ENCODE measurements around the gene FAM222A. TPM values are rescaled to one million over a fixed set of nuclear protein-coding genes. Genes with fewer than 3 reads are reported as not detected.

The FAM222A gene
- total and polyA plus RNA-seq, 2 of the 8 experiments (the other 6 are each of a cell fraction or from before 2014, with no cell fraction given): 0.94 to 1.1 TPM

DNA sequence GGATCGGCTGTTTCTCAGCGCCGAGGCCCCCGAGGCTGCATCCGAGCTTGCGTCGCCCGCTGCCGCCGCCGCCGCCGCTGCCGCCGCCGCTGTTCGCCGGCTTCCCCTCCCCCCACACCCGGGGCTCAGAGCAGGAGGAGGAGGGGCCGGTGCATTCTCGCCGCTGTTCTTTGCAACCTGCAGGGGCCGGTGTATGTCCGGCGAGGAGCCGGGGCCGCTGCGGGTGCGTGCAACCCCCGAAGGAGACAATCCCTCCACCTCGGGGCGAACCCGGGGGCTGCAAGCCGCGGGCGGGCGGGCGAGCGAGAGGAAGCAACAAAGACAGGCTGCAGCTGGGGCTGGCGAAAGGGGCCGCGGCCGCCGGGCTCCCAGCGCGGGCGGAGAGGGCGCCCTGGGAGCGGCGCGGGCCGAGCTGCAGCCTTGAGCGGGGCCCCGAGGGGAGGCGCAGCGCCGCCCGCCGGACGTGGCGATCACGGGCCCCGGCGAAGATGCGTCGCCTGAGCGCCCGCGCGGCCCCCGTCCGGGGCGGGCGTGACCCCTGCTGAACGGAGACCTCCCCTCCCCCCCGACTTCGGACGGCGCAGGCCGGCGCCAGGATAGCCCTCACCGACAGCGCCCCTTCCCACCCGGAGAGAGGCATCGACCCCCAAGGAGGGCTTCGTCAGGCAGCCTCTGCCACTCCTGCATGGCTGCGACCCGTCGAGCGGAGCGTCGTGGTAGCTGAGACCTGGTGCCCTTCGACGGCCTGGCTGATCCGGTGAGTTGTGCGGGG lies 702 bp downstream of the FAM222A start (continued):
- TF ChIP-seq TAF7 (optimal IDR thresholded peaks at IDR 0.05; ENCODE audit: borderline replicate concordance, low read depth, low read length) (no peak), GABPA (IDR thresholded peaks at IDR 0.05; ENCODE audit: borderline replicate concordance, insufficient read depth, low read length) (no peak), CBX8 (IDR thresholded peaks at IDR 0.05; ENCODE audit: borderline replicate concordance, low read depth, low read length) (no peak), CHD2 (IDR thresholded peaks at IDR 0.05; ENCODE audit: low read length) (0 out of 2 replicates have a peak, but pooled peaks have one; percentile 7), EZH2 (IDR thresholded peaks at IDR 0.05; ENCODE audit: low read depth, low read length, severe bottlenecking) (no peak), SIN3A (conservative IDR thresholded peaks at IDR 0.05 in 1 of 2, IDR thresholded peaks at IDR 0.05 in 1 of 2; ENCODE audit: low read depth in 1 of 2, low read length in 2 of 2) (no peak), ASH2L (IDR thresholded peaks at IDR 0.05; ENCODE audit: low read length) (peak; percentile 61), SP1 (IDR thresholded peaks at IDR 0.05; ENCODE audit: low read depth, low read length) (no peak), NRF1 (IDR thresholded peaks at IDR 0.05; ENCODE audit: low read depth, low read length) (no peak), GTF2F1 (IDR thresholded peaks at IDR 0.05; ENCODE audit: borderline replicate concordance, low read depth, low read length) (no peak), RXRA (IDR thresholded peaks at IDR 0.05; ENCODE audit: insufficient read depth, low read depth, low read length) (no peak), RAD21 (IDR thresholded peaks at IDR 0.05 in 1 of 2, conservative IDR thresholded peaks at IDR 0.05 in 1 of 2; ENCODE audit: low read depth in 2 of 2, low read length in 2 of 2) (peak; percentile 9 to 46; a peak in 3 of 4 replicates), ZNF274 (IDR thresholded peaks at IDR 0.05; ENCODE audit: borderline replicate concordance, extremely low read depth, low read length) (no peak), EGR1 (IDR thresholded peaks at IDR 0.05; ENCODE audit: borderline replicate concordance, low read depth, low read length) (no peak), POLR2AphosphoS5 (IDR thresholded peaks at IDR 0.05; ENCODE audit: low read depth, low read length) (no peak), NANOG (IDR thresholded peaks at IDR 0.05; ENCODE audit: insufficient read depth, low read depth, low read length, poor library complexity, severe bottlenecking) (no peak), SIX5 (IDR thresholded peaks at IDR 0.05; ENCODE audit: low read depth, low read length) (no peak), BACH1 (IDR thresholded peaks at IDR 0.05; ENCODE audit: low read length) (no peak), SP4 (IDR thresholded peaks at IDR 0.05; ENCODE audit: low read length) (no peak), CBX5 (IDR thresholded peaks at IDR 0.05; ENCODE audit: low read depth, low read length) (no peak), CREB1 (IDR thresholded peaks at IDR 0.05) (no peak), YY1 (IDR thresholded peaks at IDR 0.05; ENCODE audit: low read depth, low read length) (no peak)
- TF ChIP-seq, protein P1, sequence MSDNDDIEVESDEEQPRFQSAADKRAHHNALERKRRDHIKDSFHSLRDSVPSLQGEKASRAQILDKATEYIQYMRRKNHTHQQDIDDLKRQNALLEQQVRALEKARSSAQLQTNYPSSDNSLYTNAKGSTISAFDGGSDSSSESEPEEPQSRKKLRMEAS (IDR thresholded peaks at IDR 0.05): peak; percentile 66; the same call in 1 of the 2 replicates
- TF ChIP-seq, protein P2, sequence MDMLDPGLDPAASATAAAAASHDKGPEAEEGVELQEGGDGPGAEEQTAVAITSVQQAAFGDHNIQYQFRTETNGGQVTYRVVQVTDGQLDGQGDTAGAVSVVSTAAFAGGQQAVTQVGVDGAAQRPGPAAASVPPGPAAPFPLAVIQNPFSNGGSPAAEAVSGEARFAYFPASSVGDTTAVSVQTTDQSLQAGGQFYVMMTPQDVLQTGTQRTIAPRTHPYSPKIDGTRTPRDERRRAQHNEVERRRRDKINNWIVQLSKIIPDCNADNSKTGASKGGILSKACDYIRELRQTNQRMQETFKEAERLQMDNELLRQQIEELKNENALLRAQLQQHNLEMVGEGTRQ (IDR thresholded peaks at IDR 0.05; ENCODE audit: low read length): no peak
